HG03097 (cell line): Measurements from ENCODE around the gene DGUOK.

Source experiments
- ATAC-seq: cut with Tn5 transposase; IDR thresholded peaks from one replicate; pipeline ENCODE4 v1.9.1; 2021; ENCODE audit not compliant: unreplicated experiment, low FRiP score

DGUOK gene

GRCh38 chr2:73976803-73977202 lies 50.1 kb downstream of the DGUOK start:
- no peak for ATAC-seq

- no peak for ATAC-seq
These were observed 50.8 kb downstream of the DGUOK start for GRCh38 chr2:73977466-73977865.

- no peak for ATAC-seq
These were observed 52.3 kb downstream of the DGUOK start for GRCh38 chr2:73979021-73979420.

GRCh38 chr2:73979686-73980085 lies 53.0 kb downstream of the DGUOK start:
- no peak for ATAC-seq

- no peak for ATAC-seq
These were observed 53.9 kb downstream of the DGUOK start for GRCh38 chr2:73980566-73980965.

- ATAC-seq: no peak
These were observed 54.7 kb downstream of the DGUOK start for GRCh38 chr2:73981081-73982001.

- ATAC-seq: no peak
These were observed 55.5 kb downstream of the DGUOK start for GRCh38 chr2:73982140-73982617.

GRCh38 chr2:73983322-73984202 lies 56.9 kb downstream of the DGUOK start:
- ATAC-seq: no peak

- peak; percentile 31 for ATAC-seq
These were observed 57.7 kb downstream of the DGUOK start, which contains the start of gene TET3 for GRCh38 chr2:73984203-73984921. Gene TET3 (plus strand): TSS chr2:73984910. CDS start chr2:73986404, 1,494 bp downstream.

- ATAC-seq: peak; percentile 12
These were observed 58.2 kb downstream of the DGUOK start for GRCh38 chr2:73984922-73985307.

- ATAC-seq: peak; percentile 37
These were observed 58.8 kb downstream of the DGUOK start for GRCh38 chr2:73985308-73986084.

- ATAC-seq: no peak
These were observed 59.5 kb downstream of the DGUOK start for GRCh38 chr2:73986085-73986681.

- ATAC-seq: no peak
These were observed 60.6 kb downstream of the DGUOK start for GRCh38 chr2:73987109-73987947.

- no peak for ATAC-seq
These were observed 61.4 kb downstream of the DGUOK start for GRCh38 chr2:73987948-73988700.

GRCh38 chr2:73989972-73990371 lies 63.3 kb downstream of the DGUOK start:
- ATAC-seq: no peak

- ATAC-seq: no peak
These were observed 63.9 kb downstream of the DGUOK start for GRCh38 chr2:73990531-73990930.

- ATAC-seq: no peak
These were observed 65.4 kb downstream of the DGUOK start for GRCh38 chr2:73992036-73992435.

- no peak for ATAC-seq
These were observed 66.7 kb downstream of the DGUOK start for GRCh38 chr2:73993376-73993775.
